NOMO-1 treated with DMSO at 0.1 percent for 48 hours (cell line): ENCODE results near the gene GAK.

Experiments used
- DNase-seq: peaks from one replicate; lab custom pipeline; 2025; ENCODE audit not compliant: unreplicated experiment; lab: John Stamatoyannopoulos, UW

GAK gene

GRCh38 chr4:855880-856224 is 76.3 kb downstream of the GAK start:
- DNase-seq: no peak

GRCh38 chr4:854356-854755 is 77.8 kb downstream of the GAK start:
- DNase-seq: no peak

- DNase-seq: no peak
Observed at GRCh38 chr4:853416-853781, 78.7 kb downstream of the GAK start.

- no peak for DNase-seq
Observed at GRCh38 chr4:851701-852430, 80.2 kb downstream of the GAK start.

GRCh38 chr4:850323-850945 is 81.7 kb downstream of the GAK start:
- DNase-seq: no peak

- DNase-seq: no peak
Observed at GRCh38 chr4:849478-850175, 82.5 kb downstream of the GAK start.

GRCh38 chr4:848803-849477 is 83.2 kb downstream of the GAK start:
- DNase-seq: no peak

GRCh38 chr4:848307-848691 is 83.8 kb downstream of the GAK start:
- DNase-seq: no peak

- no peak for DNase-seq
Observed at GRCh38 chr4:845836-846251, 86.3 kb downstream of the GAK start.

GRCh38 chr4:845233-845835 is 86.8 kb downstream of the GAK start:
- DNase-seq: no peak

GRCh38 chr4:844752-845232 is 87.3 kb downstream of the GAK start:
- DNase-seq: no peak

- no peak for DNase-seq
Observed at GRCh38 chr4:839675-840443, 92.3 kb downstream of the GAK start.

- no peak for DNase-seq
Observed at GRCh38 chr4:837772-838171, 94.3 kb downstream of the GAK start.

GRCh38 chr4:836750-837301 is 95.3 kb downstream of the GAK start:
- DNase-seq: no peak

- DNase-seq: no peak
Observed at GRCh38 chr4:836003-836511, 96.1 kb downstream of the GAK start.

- DNase-seq: no peak
Observed at GRCh38 chr4:835148-836002, 96.7 kb downstream of the GAK start.

GRCh38 chr4:834368-835147 is 97.6 kb downstream of the GAK start:
- DNase-seq: no peak

- DNase-seq: no peak
Observed at GRCh38 chr4:833731-834367, 98.3 kb downstream of the GAK start.
